ENCODE data around the gene UNC13B. TPM values are rescaled to one million over a fixed set of nuclear protein-coding genes. Genes with fewer than 3 reads are reported as not detected.

Gene UNC13B
- 8.6 to 11.2 TPM (median 10.1 TPM) in 5 replicates for total RNA-seq (2022; extraction: Qiagen RNA extraction; ENCODE audit: low read depth)

GRCh38 chr9:35161713-35162604 lies at the start of gene UNC13B:
Gene UNC13B, plus strand, starts transcription at chr9:35162009. Its CDS starts 275 bp downstream, at chr9:35162284.

DNA sequence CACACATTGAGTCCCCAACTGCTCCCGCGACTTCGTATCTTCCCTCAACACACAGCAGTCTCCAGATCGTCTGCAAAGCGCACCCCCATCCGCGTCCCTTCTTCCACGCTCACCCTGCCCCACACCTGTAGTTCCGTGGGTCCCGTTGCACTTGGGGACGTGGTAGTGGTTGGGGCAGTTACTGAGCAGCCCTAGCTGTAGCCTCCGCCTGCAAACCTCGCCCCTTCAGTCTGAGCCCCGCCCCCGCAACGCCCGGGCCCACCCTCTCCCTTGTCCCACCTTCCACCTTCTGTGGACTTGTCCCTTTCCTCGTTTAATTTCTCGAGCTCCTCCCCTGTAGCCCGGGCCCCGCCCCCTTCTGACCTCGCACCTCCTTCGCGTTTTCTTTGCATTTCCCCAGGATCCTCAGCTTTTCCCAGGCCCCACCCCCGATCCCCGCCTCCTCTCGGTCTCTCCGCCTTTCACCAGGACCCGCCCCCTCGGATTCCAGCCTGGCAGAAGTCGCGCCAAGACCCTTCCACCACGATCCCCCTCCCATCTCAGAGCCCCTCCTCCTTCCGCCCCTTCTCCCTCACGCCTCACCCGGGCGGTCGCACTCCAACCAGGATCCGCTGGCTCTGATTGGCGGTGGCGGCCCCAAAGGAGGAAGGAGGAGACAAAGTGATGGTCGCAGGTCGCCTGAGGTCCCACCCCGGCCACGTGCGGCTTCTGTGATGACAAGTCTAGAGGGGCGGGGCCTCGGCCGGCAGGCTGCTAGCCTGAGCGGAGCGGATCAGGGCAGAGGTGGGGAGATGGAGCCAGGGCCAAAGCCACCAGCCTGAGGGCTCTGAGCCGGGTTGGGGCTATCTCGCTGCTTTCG lies 45.9 kb upstream of the UNC13B start, which contains the start of gene ATOSB:
ATOSB (minus strand) TSS at position 183 of the 859 bp plus-strand sequence. CDS start 7,588 bp downstream, outside the sequence.

Other genes starting within 250 kb of the UNC13B start
- gene PHF24, start 203.7 kb upstream of the UNC13B start, total RNA-seq (2022; extraction: Qiagen RNA extraction; ENCODE audit: low read depth) = 0.07 to 0.29 TPM (median 0.16 TPM) in 5 replicates
- 7.7 to 9.8 TPM (median 9.6 TPM) in 5 replicates for gene DNAJB5, start 172.3 kb upstream of the UNC13B start, total RNA-seq (2022; extraction: Qiagen RNA extraction; ENCODE audit: low read depth)
- 266 to 301 TPM (median 280 TPM) in 5 replicates for gene VCP, start 89.4 kb upstream of the UNC13B start, total RNA-seq (2022; extraction: Qiagen RNA extraction; ENCODE audit: low read depth)
- gene FANCG, start 82.1 kb upstream of the UNC13B start, total RNA-seq (2022; extraction: Qiagen RNA extraction; ENCODE audit: low read depth) = 34.6 to 51.4 TPM (median 50.5 TPM) in 5 replicates
- gene PIGO, start 65.4 kb upstream of the UNC13B start, total RNA-seq (2022; extraction: Qiagen RNA extraction; ENCODE audit: low read depth) = 41.0 to 59.8 TPM (median 50.6 TPM) in 5 replicates
- gene STOML2, start 58.9 kb upstream of the UNC13B start, total RNA-seq (2022; extraction: Qiagen RNA extraction; ENCODE audit: low read depth) = 226 to 272 TPM (median 253 TPM) in 5 replicates
- 8.1 to 13.4 TPM (median 10.5 TPM) in 5 replicates for gene ATOSB, start 46.1 kb upstream of the UNC13B start, total RNA-seq (2022; extraction: Qiagen RNA extraction; ENCODE audit: low read depth)

All from A549 treated with GW870086 at 1 μM for 4 hours (cell line).